ENCODE measurements around the gene BEGAIN. TPM values are rescaled to one million over a fixed set of nuclear protein-coding genes. Genes with fewer than 3 reads are reported as not detected.

BEGAIN gene
- total and polyA plus RNA-seq, 8 donors, result 1.2 to 3.6 (median 2.0) TPM

DNA sequence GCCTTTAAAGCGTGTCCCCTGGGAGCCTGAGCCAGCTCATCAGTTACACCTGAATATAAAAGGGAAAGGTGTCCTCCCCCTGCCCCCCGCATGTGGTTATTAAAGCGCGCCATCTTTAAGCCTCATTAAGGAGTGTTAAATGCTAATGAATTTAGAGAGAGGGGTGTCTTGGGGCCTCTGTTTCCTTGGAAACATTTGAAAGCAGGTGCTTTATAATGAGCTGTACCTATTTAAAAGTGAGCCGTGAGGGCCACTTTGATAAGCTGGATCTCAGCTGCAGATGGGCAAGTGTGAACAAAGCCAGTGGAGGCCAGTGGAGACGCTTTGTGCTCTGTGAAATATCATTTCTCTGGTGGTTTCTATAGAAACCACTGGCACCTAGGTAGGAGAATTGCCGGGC lies 84.0 kb downstream of the BEGAIN start:
- DNase-seq, result no peak
- peaks cover 0 to 18% of the 10 kb centered on the region in 2 donors for H3K9me3 ChIP-seq
- no peak overlapping the region for H3K27ac ChIP-seq
- intact Hi-C loops (cut with DNase I), result no loop called here
- no peak for ATAC-seq
- no peak overlapping the region for H3K4me3 ChIP-seq
- no peaks in the 10 kb centered on the region for H3K36me3 ChIP-seq
- H3K27me3 ChIP-seq, result no peaks in the 10 kb centered on the region
- no peaks in the 10 kb centered on the region for H3K4me1 ChIP-seq
- TF ChIP-seq, protein P1, sequence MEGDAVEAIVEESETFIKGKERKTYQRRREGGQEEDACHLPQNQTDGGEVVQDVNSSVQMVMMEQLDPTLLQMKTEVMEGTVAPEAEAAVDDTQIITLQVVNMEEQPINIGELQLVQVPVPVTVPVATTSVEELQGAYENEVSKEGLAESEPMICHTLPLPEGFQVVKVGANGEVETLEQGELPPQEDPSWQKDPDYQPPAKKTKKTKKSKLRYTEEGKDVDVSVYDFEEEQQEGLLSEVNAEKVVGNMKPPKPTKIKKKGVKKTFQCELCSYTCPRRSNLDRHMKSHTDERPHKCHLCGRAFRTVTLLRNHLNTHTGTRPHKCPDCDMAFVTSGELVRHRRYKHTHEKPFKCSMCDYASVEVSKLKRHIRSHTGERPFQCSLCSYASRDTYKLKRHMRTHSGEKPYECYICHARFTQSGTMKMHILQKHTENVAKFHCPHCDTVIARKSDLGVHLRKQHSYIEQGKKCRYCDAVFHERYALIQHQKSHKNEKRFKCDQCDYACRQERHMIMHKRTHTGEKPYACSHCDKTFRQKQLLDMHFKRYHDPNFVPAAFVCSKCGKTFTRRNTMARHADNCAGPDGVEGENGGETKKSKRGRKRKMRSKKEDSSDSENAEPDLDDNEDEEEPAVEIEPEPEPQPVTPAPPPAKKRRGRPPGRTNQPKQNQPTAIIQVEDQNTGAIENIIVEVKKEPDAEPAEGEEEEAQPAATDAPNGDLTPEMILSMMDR (IDR thresholded peaks at IDR 0.05), result no peak

DNA sequence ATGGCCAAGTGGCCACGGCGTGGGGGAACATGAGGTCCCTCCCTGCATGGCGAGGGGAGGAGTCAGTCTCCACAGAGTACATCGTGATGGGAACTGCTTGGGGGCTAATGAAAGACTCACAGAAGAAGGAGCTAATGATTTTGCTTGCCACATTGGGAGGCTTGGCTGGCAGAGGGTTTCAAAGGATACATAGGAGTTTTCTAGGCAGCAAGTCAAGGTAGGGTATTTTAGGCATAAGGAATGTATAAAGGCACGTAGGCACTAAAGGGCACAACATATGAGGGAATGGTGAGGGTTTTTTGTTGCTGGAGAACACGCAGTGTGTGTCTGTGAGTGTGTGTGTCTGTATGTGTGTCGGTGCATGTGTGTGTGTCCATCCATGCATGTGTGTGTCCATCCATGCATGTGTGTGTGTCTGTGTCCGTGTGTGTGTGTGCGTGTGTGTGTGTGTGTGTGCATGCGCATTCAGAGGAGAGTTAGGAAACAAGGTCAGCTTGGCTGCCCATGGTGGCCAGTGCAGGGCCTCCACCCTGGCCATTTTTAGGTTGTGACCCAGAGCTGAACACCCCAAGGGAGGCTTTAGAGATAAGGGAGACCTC lies 84.5 kb downstream of the BEGAIN start:
- Histone ChIP-seq H3K9me3 (peaks cover 0 to 18% of the 10 kb centered on the region in 2 donors), H3K4me3 (no peak overlapping the region), H3K27ac (no peak overlapping the region), H3K36me3 (no peaks in the 10 kb centered on the region), H3K4me1 (no peaks in the 10 kb centered on the region), H3K27me3 (no peaks in the 10 kb centered on the region)
- ATAC-seq (no peak), DNase-seq (no peak)
- intact Hi-C loops (cut with DNase I), result no loop called here
- TF ChIP-seq, protein P1 (IDR thresholded peaks at IDR 0.05), result no peak

DNA sequence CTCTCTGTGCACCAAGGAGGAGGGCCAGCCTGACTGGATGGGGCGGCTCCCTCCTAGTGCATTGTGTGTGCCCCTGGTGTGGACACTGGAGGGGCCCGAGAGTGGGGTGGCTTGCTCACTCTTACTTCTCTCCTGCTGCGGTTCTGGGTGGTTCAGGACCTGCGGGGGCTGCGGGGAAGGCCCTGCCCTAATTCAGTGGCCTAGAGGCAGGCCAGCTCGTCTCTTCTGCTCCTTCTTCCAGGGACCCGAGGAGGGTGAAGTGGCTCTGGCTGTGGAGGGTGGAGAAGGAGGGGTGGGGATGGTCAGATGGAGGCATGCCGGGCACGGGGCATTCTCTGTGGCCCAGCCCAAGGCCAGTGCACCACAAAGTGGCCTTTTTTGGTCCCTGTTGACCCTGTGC lies 87.1 kb downstream of the BEGAIN start:
- TF ChIP-seq, protein P1 (IDR thresholded peaks at IDR 0.05), result no peak
- Histone ChIP-seq H3K4me3 (no peak overlapping the region), H3K27ac (no peak overlapping the region), H3K9me3 (peaks cover 0 to 10% of the 10 kb centered on the region in 2 donors), H3K27me3 (no peaks in the 10 kb centered on the region), H3K36me3 (no peaks in the 10 kb centered on the region), H3K4me1 (no peaks in the 10 kb centered on the region)
- DNase-seq (no peak), ATAC-seq (no peak)
- intact Hi-C loops (cut with DNase I), result no loop called here

DNA sequence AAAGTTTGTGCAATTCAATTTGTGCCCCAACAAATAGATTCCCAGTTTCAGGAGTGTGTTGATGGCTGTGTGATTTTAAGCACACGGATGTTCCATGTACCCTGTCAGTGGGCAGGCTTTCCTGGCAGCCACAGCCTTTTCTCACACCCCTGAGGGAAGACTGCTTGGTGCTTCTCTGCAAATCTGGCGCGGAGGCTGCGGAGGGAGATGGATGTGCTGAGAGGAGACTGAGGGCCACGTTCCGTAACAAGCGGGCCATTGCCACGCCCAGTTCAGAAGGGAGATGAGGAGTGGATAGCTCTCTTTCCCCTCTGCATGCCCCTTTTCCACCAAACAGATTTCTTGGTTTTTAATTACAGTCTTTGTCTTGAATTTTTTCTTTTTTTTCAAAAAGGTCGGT lies 89.1 kb downstream of the BEGAIN start:
- Histone ChIP-seq H3K27me3 (no peaks in the 10 kb centered on the region), H3K27ac (no peak overlapping the region), H3K9me3 (peaks cover 0 to 2% of the 10 kb centered on the region in 2 donors), H3K4me3 (no peak overlapping the region), H3K4me1 (no peaks in the 10 kb centered on the region), H3K36me3 (no peaks in the 10 kb centered on the region)
- TF ChIP-seq, protein P1 (IDR thresholded peaks at IDR 0.05), result no peak
- ATAC-seq (no peak), DNase-seq (no peak)
- intact Hi-C loops (cut with DNase I), result no loop called here

DNA sequence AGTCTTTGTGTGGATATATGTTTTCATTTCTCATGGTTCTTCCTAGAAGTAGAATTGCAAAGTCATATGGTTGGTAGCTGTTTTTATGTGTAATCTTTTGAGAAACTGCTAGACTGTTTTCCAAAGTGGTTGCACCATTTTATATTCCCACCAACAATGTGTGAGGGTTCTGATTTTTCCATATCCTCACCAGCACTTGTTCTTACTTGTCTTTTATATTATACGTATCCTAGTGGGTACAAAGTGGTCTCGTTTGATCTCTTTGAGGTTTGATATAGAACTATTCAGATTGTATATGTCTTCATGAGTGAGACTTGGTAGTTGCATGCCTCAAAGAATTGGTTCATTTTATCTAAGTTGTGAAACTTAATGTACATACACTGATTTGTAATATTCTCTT lies 91.3 kb downstream of the BEGAIN start:
- ATAC-seq (no peak), DNase-seq (no peak)
- Histone ChIP-seq H3K9me3 (peaks cover 0 to 2% of the 10 kb centered on the region in 2 donors), H3K27me3 (no peaks in the 10 kb centered on the region), H3K27ac (no peak overlapping the region), H3K36me3 (no peaks in the 10 kb centered on the region), H3K4me3 (no peak overlapping the region), H3K4me1 (no peaks in the 10 kb centered on the region)
- TF ChIP-seq, protein P1 (IDR thresholded peaks at IDR 0.05), result no peak
- intact Hi-C loops (cut with DNase I), result no loop called here

Measured in left lung (tissue), 10 donors.